ENCODE results near the gene ANTXR1. TPM values are rescaled to one million over a fixed set of nuclear protein-coding genes. Genes with fewer than 3 reads are reported as not detected.

The ANTXR1 gene
- polyA plus RNA-seq, 3 donors from 2014 or later = not detected

- no peak overlapping the region for H3K4me3 Mint-ChIP-seq
- no peaks in the 10 kb centered on the region for H3K9me3 Mint-ChIP-seq
- H3K27me3 Mint-ChIP-seq (ENCODE audit: low read depth in 3 of 3) = peaks cover 0 to 6% (median 0%) of the 10 kb centered on the region in 3 donors
- no peak for DNase-seq
- H3K4me1 Mint-ChIP-seq = no peaks in the 10 kb centered on the region
- no peaks in the 10 kb centered on the region for H3K36me3 Mint-ChIP-seq
- no peak overlapping the region for H3K27ac Mint-ChIP-seq
These were observed 121.4 kb downstream of the ANTXR1 start for GRCh38 chr2:69134306-69134945.

GRCh38 chr2:69138247-69138772 is 125.3 kb downstream of the ANTXR1 start:
- Mint-ChIP-seq H3K36me3 (no peaks in the 10 kb centered on the region), H3K27me3 (ENCODE audit: low read depth in 3 of 3) (peaks cover 0 to 2% (median 0%) of the 10 kb centered on the region in 3 donors), H3K9me3 (no peaks in the 10 kb centered on the region), H3K4me1 (no peaks in the 10 kb centered on the region), H3K27ac (no peak overlapping the region), H3K4me3 (no peak overlapping the region)
- no peak for DNase-seq

- Mint-ChIP-seq H3K9me3 (no peaks in the 10 kb centered on the region), H3K4me3 (no peak overlapping the region), H3K36me3 (no peaks in the 10 kb centered on the region), H3K27me3 (ENCODE audit: low read depth in 3 of 3) (peaks cover 0 to 2% (median 0%) of the 10 kb centered on the region in 3 donors), H3K4me1 (no peaks in the 10 kb centered on the region), H3K27ac (no peak overlapping the region)
- no peak for DNase-seq
These were observed 125.9 kb downstream of the ANTXR1 start for GRCh38 chr2:69138793-69139459.

- H3K36me3 Mint-ChIP-seq = no peaks in the 10 kb centered on the region
- no peak overlapping the region for H3K27ac Mint-ChIP-seq
- no peaks in the 10 kb centered on the region for H3K9me3 Mint-ChIP-seq
- peaks cover 0 to 2% (median 0%) of the 10 kb centered on the region in 3 donors for H3K27me3 Mint-ChIP-seq (ENCODE audit: low read depth in 3 of 3)
- no peak for DNase-seq
- no peak overlapping the region for H3K4me3 Mint-ChIP-seq
- no peaks in the 10 kb centered on the region for H3K4me1 Mint-ChIP-seq
These were observed 127.0 kb downstream of the ANTXR1 start for GRCh38 chr2:69139778-69140670.

- no peak overlapping the region for H3K27ac Mint-ChIP-seq
- H3K4me3 Mint-ChIP-seq = no peak overlapping the region
- H3K4me1 Mint-ChIP-seq = no peaks in the 10 kb centered on the region
- H3K27me3 Mint-ChIP-seq (ENCODE audit: low read depth in 3 of 3) = peaks cover 0 to 2% (median 0%) of the 10 kb centered on the region in 3 donors
- no peak for DNase-seq
- H3K36me3 Mint-ChIP-seq = no peaks in the 10 kb centered on the region
- H3K9me3 Mint-ChIP-seq = no peaks in the 10 kb centered on the region
These were observed 128.1 kb downstream of the ANTXR1 start for GRCh38 chr2:69141061-69141460.

- DNase-seq = no peak
- H3K4me1 Mint-ChIP-seq = no peaks in the 10 kb centered on the region
- no peaks in the 10 kb centered on the region for H3K9me3 Mint-ChIP-seq
- H3K27ac Mint-ChIP-seq = no peak overlapping the region
- H3K27me3 Mint-ChIP-seq (ENCODE audit: low read depth in 3 of 3) = peaks cover 0 to 3% (median 2%) of the 10 kb centered on the region in 3 donors
- no peaks in the 10 kb centered on the region for H3K36me3 Mint-ChIP-seq
- H3K4me3 Mint-ChIP-seq = no peak overlapping the region
These were observed 130.9 kb downstream of the ANTXR1 start for GRCh38 chr2:69143748-69144360.

- H3K27ac Mint-ChIP-seq = no peak overlapping the region
- no peak overlapping the region for H3K4me3 Mint-ChIP-seq
- H3K9me3 Mint-ChIP-seq = no peaks in the 10 kb centered on the region
- H3K27me3 Mint-ChIP-seq (ENCODE audit: low read depth in 3 of 3) = peaks cover 1 to 3% (median 2%) of the 10 kb centered on the region in 3 donors
- DNase-seq = no peak
- H3K36me3 Mint-ChIP-seq = no peaks in the 10 kb centered on the region
- H3K4me1 Mint-ChIP-seq = no peaks in the 10 kb centered on the region
These were observed 132.2 kb downstream of the ANTXR1 start for GRCh38 chr2:69145204-69145603.

GRCh38 chr2:69147841-69148533 is 135.0 kb downstream of the ANTXR1 start:
- H3K9me3 Mint-ChIP-seq = no peaks in the 10 kb centered on the region

GRCh38 chr2:69149631-69150215 is 136.7 kb downstream of the ANTXR1 start:
- no peaks in the 10 kb centered on the region for H3K4me1 Mint-ChIP-seq
- H3K4me3 Mint-ChIP-seq = no peak overlapping the region
- peaks cover 0 to 3% (median 1%) of the 10 kb centered on the region in 3 donors for H3K27me3 Mint-ChIP-seq (ENCODE audit: low read depth in 3 of 3)
- no peak overlapping the region for H3K27ac Mint-ChIP-seq
- DNase-seq = no peak
- H3K36me3 Mint-ChIP-seq = no peaks in the 10 kb centered on the region
- no peaks in the 10 kb centered on the region for H3K9me3 Mint-ChIP-seq

More at GRCh38 chr2:69147841-69148533, 135.0 kb downstream of the ANTXR1 start:
- Mint-ChIP-seq H3K27me3 (ENCODE audit: low read depth in 3 of 3) (peaks cover 0 to 3% (median 1%) of the 10 kb centered on the region in 3 donors), H3K4me1 (no peaks in the 10 kb centered on the region), H3K4me3 (no peak overlapping the region), H3K36me3 (no peaks in the 10 kb centered on the region), H3K27ac (no peak overlapping the region)
- no peak for DNase-seq

- H3K36me3 Mint-ChIP-seq = no peaks in the 10 kb centered on the region
- H3K27ac Mint-ChIP-seq = no peak overlapping the region
- H3K27me3 Mint-ChIP-seq (ENCODE audit: low read depth in 3 of 3) = peaks cover 0 to 3% (median 1%) of the 10 kb centered on the region in 3 donors
- no peaks in the 10 kb centered on the region for H3K9me3 Mint-ChIP-seq
- no peaks in the 10 kb centered on the region for H3K4me1 Mint-ChIP-seq
- no peak for DNase-seq
- H3K4me3 Mint-ChIP-seq = no peak overlapping the region
These were observed 139.0 kb downstream of the ANTXR1 start for GRCh38 chr2:69151931-69152330.

- H3K4me3 Mint-ChIP-seq = no peak overlapping the region
- no peak for DNase-seq
- peaks cover 0 to 3% (median 1%) of the 10 kb centered on the region in 3 donors for H3K27me3 Mint-ChIP-seq (ENCODE audit: low read depth in 3 of 3)
- no peak overlapping the region for H3K27ac Mint-ChIP-seq
- no peaks in the 10 kb centered on the region for H3K4me1 Mint-ChIP-seq
- no peaks in the 10 kb centered on the region for H3K36me3 Mint-ChIP-seq
- H3K9me3 Mint-ChIP-seq = no peaks in the 10 kb centered on the region
These were observed 140.0 kb downstream of the ANTXR1 start for GRCh38 chr2:69152847-69153583.

- H3K27me3 Mint-ChIP-seq (ENCODE audit: low read depth in 3 of 3) = peaks cover 0 to 1% (median 0%) of the 10 kb centered on the region in 3 donors
- no peak overlapping the region for H3K27ac Mint-ChIP-seq
- no peak overlapping the region for H3K4me3 Mint-ChIP-seq
- DNase-seq = no peak
- H3K4me1 Mint-ChIP-seq = no peaks in the 10 kb centered on the region
- H3K36me3 Mint-ChIP-seq = no peaks in the 10 kb centered on the region
- no peaks in the 10 kb centered on the region for H3K9me3 Mint-ChIP-seq
These were observed 141.1 kb downstream of the ANTXR1 start for GRCh38 chr2:69154106-69154505.

All from immature natural killer cell (primary cell).